Anterior cingulate cortex (tissue), 58 donors: ENCODE results near the gene COL1A1.

Experiments
- DNase-seq, 58 donors: peaks; one replicate each; lab custom pipeline; 2025; lab: John Stamatoyannopoulos, UW

The COL1A1 gene

GRCh38 chr17:50148226-50149090, 53.0 kb downstream of the COL1A1 start:
- DNase-seq: peak in 45 of 58 donors; percentile 28 to 86 (median 60)

- peak in 12 of 58 donors; percentile 28 to 73 (median 64) for DNase-seq
Measured at GRCh38 chr17:50147841-50148225, 53.6 kb downstream of the COL1A1 start.

GRCh38 chr17:50146927-50147665, 54.3 kb downstream of the COL1A1 start:
- DNase-seq: peak in 10 of 58 donors; percentile 17 to 39 (median 30)

- DNase-seq: peak in 5 of 58 donors; percentile 13 to 32 (median 22)
Measured at GRCh38 chr17:50146230-50146926, 55.1 kb downstream of the COL1A1 start.

GRCh38 chr17:50145532-50146229, 55.8 kb downstream of the COL1A1 start:
- peak in 5 of 58 donors; percentile 14 to 26 (median 19) for DNase-seq

GRCh38 chr17:50144845-50145531, 56.4 kb downstream of the COL1A1 start:
- no peak for DNase-seq

GRCh38 chr17:50144355-50144754, 57.1 kb downstream of the COL1A1 start:
- no peak for DNase-seq

GRCh38 chr17:50143461-50144176, 57.8 kb downstream of the COL1A1 start:
- no peak for DNase-seq

GRCh38 chr17:50141745-50142110, 59.7 kb downstream of the COL1A1 start:
- no peak for DNase-seq

- no peak for DNase-seq
Measured at GRCh38 chr17:50141026-50141744, 60.2 kb downstream of the COL1A1 start.

- DNase-seq: peak in 51 of 58 donors; percentile 19 to 85 (median 51)
Measured at GRCh38 chr17:50139950-50140885, 61.2 kb downstream of the COL1A1 start.

GRCh38 chr17:50139185-50139783, 62.1 kb downstream of the COL1A1 start:
- DNase-seq: no peak

- DNase-seq: peak in 4 of 58 donors; percentile 28 to 63 (median 34)
Measured at GRCh38 chr17:50137042-50137441, 64.4 kb downstream of the COL1A1 start.

- DNase-seq: no peak
Measured at GRCh38 chr17:50136096-50136687, 65.2 kb downstream of the COL1A1 start.

GRCh38 chr17:50135316-50136095, 65.9 kb downstream of the COL1A1 start:
- no peak for DNase-seq
